Measurements from ENCODE around the gene UBL5.

DNA sequence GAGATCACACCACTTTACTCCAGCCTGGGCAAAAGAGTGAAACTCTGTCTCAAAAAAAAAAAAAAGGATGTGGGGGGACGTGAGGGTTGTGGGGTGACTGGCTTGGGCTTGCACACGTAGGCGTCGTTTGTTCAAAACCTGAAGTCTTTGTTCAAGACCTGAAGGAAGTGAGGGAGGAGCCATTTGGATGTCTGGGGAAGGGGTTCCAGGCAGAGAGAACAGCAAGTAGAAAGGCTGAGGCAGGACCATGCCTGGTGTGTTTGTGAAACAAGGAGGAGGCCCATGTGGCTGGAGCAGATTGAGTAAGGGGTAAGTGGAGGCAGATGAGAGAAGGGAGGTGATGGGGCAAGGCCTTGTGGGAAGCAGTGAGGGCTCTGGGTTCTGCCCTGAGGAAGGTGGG is 35.2 kb downstream of the UBL5 start:
- TF ChIP-seq, protein P1, sequence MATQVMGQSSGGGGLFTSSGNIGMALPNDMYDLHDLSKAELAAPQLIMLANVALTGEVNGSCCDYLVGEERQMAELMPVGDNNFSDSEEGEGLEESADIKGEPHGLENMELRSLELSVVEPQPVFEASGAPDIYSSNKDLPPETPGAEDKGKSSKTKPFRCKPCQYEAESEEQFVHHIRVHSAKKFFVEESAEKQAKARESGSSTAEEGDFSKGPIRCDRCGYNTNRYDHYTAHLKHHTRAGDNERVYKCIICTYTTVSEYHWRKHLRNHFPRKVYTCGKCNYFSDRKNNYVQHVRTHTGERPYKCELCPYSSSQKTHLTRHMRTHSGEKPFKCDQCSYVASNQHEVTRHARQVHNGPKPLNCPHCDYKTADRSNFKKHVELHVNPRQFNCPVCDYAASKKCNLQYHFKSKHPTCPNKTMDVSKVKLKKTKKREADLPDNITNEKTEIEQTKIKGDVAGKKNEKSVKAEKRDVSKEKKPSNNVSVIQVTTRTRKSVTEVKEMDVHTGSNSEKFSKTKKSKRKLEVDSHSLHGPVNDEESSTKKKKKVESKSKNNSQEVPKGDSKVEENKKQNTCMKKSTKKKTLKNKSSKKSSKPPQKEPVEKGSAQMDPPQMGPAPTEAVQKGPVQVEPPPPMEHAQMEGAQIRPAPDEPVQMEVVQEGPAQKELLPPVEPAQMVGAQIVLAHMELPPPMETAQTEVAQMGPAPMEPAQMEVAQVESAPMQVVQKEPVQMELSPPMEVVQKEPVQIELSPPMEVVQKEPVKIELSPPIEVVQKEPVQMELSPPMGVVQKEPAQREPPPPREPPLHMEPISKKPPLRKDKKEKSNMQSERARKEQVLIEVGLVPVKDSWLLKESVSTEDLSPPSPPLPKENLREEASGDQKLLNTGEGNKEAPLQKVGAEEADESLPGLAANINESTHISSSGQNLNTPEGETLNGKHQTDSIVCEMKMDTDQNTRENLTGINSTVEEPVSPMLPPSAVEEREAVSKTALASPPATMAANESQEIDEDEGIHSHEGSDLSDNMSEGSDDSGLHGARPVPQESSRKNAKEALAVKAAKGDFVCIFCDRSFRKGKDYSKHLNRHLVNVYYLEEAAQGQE (IDR thresholded peaks at IDR 0.05): no peak
- no peak for TF ChIP-seq NPAS2 (CRISPR knock-in tag; IDR thresholded peaks at IDR 0.05; ENCODE audit: borderline replicate concordance)
- TF ChIP-seq, protein P2, sequence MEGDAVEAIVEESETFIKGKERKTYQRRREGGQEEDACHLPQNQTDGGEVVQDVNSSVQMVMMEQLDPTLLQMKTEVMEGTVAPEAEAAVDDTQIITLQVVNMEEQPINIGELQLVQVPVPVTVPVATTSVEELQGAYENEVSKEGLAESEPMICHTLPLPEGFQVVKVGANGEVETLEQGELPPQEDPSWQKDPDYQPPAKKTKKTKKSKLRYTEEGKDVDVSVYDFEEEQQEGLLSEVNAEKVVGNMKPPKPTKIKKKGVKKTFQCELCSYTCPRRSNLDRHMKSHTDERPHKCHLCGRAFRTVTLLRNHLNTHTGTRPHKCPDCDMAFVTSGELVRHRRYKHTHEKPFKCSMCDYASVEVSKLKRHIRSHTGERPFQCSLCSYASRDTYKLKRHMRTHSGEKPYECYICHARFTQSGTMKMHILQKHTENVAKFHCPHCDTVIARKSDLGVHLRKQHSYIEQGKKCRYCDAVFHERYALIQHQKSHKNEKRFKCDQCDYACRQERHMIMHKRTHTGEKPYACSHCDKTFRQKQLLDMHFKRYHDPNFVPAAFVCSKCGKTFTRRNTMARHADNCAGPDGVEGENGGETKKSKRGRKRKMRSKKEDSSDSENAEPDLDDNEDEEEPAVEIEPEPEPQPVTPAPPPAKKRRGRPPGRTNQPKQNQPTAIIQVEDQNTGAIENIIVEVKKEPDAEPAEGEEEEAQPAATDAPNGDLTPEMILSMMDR (IDR thresholded peaks at IDR 0.05): no peak
